ENCODE data around the gene PXYLP1.

DNA sequence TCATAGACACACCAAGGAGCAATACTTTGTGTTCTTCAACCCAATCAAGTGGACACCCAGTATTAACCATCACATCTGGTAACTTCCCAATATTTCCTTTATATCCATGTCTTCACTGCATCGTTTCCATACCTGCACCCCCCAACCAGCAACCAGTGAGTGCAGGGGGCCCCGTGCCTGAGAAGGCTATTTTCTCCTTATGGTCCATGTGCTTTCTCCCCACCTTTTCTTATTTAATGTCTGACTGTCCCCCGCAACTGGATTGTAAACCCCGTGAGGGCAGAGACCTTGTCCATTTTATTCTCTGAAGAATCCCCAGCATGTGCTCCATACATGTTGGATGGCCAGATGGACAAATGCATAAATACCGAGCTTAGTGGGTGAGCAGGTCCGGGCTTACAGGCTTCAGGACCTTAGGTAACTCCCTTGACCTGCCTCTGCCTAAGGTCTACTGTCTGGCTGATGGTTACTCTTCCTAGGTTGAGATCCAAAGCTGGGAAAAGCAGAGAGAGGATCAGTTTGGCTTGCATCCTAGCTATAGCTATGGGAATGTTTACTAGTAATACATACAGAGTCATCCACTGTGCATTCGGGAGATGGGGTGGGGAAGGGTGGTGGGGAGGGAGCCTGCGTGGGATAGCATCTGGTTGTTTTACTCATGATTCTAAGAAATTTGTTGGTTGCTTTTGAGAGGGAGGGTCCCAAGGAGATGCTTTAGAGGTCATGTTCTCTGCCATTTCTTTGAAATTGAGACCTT lies 41.5 kb downstream of the PXYLP1 start:
- TF ChIP-seq, protein P1, sequence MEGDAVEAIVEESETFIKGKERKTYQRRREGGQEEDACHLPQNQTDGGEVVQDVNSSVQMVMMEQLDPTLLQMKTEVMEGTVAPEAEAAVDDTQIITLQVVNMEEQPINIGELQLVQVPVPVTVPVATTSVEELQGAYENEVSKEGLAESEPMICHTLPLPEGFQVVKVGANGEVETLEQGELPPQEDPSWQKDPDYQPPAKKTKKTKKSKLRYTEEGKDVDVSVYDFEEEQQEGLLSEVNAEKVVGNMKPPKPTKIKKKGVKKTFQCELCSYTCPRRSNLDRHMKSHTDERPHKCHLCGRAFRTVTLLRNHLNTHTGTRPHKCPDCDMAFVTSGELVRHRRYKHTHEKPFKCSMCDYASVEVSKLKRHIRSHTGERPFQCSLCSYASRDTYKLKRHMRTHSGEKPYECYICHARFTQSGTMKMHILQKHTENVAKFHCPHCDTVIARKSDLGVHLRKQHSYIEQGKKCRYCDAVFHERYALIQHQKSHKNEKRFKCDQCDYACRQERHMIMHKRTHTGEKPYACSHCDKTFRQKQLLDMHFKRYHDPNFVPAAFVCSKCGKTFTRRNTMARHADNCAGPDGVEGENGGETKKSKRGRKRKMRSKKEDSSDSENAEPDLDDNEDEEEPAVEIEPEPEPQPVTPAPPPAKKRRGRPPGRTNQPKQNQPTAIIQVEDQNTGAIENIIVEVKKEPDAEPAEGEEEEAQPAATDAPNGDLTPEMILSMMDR (IDR thresholded peaks at IDR 0.05; ENCODE audit: borderline replicate concordance, extremely low read depth, low read length, poor library complexity, severe bottlenecking): no peak
- no peak for TF ChIP-seq EZH2 (IDR thresholded peaks at IDR 0.05; ENCODE audit: borderline replicate concordance, low read depth, low read length, severe bottlenecking)

All from DND-41 (cell line).